Measurements from ENCODE around the gene SLC17A7.

The SLC17A7 gene

DNA sequence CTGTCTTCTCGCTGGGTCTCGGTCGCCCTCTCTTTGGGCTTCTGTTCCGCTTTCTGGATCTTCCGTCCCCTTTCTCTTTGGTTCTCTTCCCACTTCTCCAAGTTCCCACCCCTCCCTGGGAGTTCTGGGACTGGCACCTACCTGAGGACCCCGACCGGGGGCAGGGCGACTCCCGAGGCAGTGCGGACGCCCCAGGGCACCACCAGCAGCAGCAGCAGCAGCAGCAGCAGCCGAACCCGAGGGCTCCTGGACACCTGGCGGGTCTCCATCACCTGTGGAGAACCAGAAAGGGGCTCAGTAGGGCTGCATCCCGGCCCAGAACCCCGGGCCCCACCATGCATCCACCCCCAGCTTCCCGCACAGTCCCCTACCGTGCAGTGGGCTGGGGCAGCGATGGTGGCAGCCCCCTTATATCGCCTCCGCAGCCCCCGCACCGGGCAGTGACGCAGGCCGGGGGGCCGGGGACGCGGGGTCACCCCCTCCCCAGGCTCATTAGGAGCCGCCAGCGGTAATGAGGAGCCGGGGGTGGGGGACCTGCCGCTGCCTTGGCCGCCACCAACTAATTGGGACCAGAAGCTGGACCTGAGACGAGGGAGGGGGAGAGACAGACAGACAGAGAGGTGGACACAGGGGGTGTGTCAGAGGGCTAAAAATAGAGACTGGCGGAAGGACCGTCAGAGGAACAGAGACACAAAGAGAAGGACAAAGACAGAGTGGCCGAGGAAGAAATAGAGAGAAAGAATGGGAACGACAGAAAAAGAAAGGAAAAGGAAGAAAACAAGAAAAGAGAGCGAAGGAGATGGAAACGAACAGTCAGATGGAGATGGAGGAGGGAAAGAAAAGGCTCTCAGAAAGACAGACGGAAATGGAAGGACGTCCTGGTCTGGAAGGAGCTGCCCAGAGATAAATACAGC is 18.0 kb downstream of the SLC17A7 start, which contains the start of gene PTH2:
Gene PTH2 (minus strand): TSS at position 371 of the 914 bp plus-strand sequence. CDS start 102 bp downstream, at position 269.
- no peak within 1 kb of the TSS for H3K27ac ChIP-seq
- intact Hi-C loops (cut with DNase I; ENCODE audit: low total_unique reads), result no loop called here
- H3K27me3 ChIP-seq, result peaks cover 4 to 98% of the 10 kb centered on the region in 2 donors
- no peaks in the 10 kb centered on the region for H3K9me3 ChIP-seq
- H3K4me3 ChIP-seq, result peak within 1 kb of the TSS in 1 of 2 donors; percentile 13
- no peaks in the 10 kb centered on the region for H3K36me3 ChIP-seq
- peaks cover 0 to 39% (median 30%) of the 10 kb centered on the region in 4 donors for H3K4me1 ChIP-seq
- DNase-seq, result no peak
- no peak for TF ChIP-seq CTCF (IDR thresholded peaks at IDR 0.05)

GRCh38 chr19:49422407-49423070 is 18.8 kb downstream of the SLC17A7 start:
- peak; percentile 8 to 22 for TF ChIP-seq CTCF (IDR thresholded peaks at IDR 0.05)
- Histone ChIP-seq H3K4me3 (peak overlapping the region in 1 of 2 donors; percentile 13), H3K4me1 (peaks cover 0 to 31% (median 25%) of the 10 kb centered on the region in 4 donors), H3K27ac (no peak overlapping the region), H3K36me3 (no peaks in the 10 kb centered on the region), H3K27me3 (peaks cover 4 to 98% of the 10 kb centered on the region in 2 donors), H3K9me3 (no peaks in the 10 kb centered on the region)
- intact Hi-C loops (cut with DNase I; ENCODE audit: low total_unique reads), result no loop called here
- DNase-seq, result no peak

GRCh38 chr19:49421878-49422202 is 19.5 kb downstream of the SLC17A7 start:
- Histone ChIP-seq H3K27me3 (peaks cover 4 to 98% of the 10 kb centered on the region in 2 donors), H3K4me3 (no peak overlapping the region), H3K4me1 (peaks cover 0 to 31% (median 23%) of the 10 kb centered on the region in 4 donors), H3K27ac (no peak overlapping the region), H3K36me3 (no peaks in the 10 kb centered on the region), H3K9me3 (no peaks in the 10 kb centered on the region)
- intact Hi-C loops (cut with DNase I; ENCODE audit: low total_unique reads), result no loop called here
- no peak for TF ChIP-seq CTCF (IDR thresholded peaks at IDR 0.05)
- no peak for DNase-seq

DNA sequence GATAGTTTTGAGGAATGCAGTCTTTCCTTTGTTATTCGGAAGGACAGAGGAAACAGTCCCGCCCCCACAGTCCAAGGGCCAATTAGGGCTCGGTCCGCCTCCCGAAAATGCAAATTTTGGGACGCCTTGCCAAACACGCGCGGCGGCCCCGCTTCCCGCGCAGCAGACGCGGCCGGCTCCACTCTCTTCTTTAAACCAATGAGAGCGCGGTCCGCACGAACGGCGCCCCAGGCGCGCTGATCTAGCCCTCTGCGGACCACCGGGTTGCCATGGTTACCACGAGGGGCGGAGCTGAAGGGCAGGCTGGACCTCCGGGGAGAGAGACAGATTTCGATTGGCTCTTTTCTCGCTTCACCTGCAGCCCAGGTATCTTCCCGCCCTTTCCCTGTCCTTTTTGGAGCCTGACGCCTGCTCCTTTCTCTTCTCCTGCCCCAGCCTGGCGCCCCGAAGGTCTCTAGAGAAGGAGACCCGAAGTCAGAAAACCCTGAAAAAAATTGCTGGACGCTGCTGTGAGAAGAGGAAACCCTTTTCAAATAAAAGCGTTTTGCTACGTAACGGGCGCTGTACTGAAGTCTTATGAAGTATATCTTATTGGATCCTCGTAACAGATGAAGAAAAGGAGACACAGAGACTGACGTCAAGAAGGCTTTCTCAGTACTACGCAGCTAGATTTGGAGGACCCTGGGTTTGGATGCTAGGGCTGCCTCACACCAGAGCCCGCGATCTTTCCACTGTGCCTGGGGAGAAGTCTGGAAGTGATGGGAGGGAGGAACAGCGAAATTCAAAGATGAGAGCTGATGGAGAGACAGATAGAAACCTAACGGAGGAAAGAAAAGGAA is 20.1 kb downstream of the SLC17A7 start:
- H3K4me1 ChIP-seq, result peaks cover 0 to 31% (median 23%) of the 10 kb centered on the region in 4 donors
- H3K36me3 ChIP-seq, result no peaks in the 10 kb centered on the region
- no peaks in the 10 kb centered on the region for H3K9me3 ChIP-seq
- no peak overlapping the region for H3K27ac ChIP-seq
- intact Hi-C loops (cut with DNase I; ENCODE audit: low total_unique reads), result no loop called here
- DNase-seq, result peak in 1 of 2 donors; percentile 39
- H3K27me3 ChIP-seq, result peaks cover 4 to 98% of the 10 kb centered on the region in 2 donors
- no peak for TF ChIP-seq CTCF (IDR thresholded peaks at IDR 0.05)
- no peak overlapping the region for H3K4me3 ChIP-seq

DNA sequence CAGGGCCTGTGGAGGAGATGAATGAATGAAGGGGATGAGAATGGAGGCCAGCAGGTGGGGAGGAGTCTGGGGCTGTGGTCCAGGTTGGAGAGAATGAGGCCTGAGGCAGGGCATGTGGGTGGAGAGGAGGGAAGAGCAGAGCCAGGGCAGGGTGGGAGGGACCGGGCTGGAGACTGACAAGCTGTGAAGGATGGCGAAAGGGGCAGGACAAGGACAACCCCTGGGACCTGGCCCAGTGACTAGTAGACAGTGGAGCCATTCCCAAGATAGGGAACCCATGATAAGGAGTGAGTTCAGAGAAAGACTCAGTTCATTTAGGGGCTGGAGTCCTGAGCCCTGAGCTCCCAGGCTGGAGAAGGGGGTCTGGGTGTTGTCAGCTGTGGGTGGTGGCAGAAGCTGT is 21.1 kb downstream of the SLC17A7 start:
- intact Hi-C loops (cut with DNase I; ENCODE audit: low total_unique reads), result no loop called here
- H3K4me1 ChIP-seq, result peaks cover 0 to 31% (median 23%) of the 10 kb centered on the region in 4 donors
- no peak for DNase-seq
- no peaks in the 10 kb centered on the region for H3K9me3 ChIP-seq
- no peak for TF ChIP-seq CTCF (IDR thresholded peaks at IDR 0.05)
- no peak overlapping the region for H3K27ac ChIP-seq
- H3K36me3 ChIP-seq, result no peaks in the 10 kb centered on the region
- H3K4me3 ChIP-seq, result no peak overlapping the region
- H3K27me3 ChIP-seq, result peaks cover 4 to 97% of the 10 kb centered on the region in 2 donors
